WTC11 (cell line): ENCODE data around the gene CHRNB1. TPM values are rescaled to one million over a fixed set of nuclear protein-coding genes. Genes with fewer than 3 reads are reported as not detected.

Experiments used
- ATAC-seq: fragments of 200-7000 bp; cut with Tn5 transposase; 2 replicates; pipeline ENCODE4 v1.10.0; 2021; ENCODE audit warnings: mild to moderate bottlenecking, moderate library complexity
- CTCF ChIA-PET: fragments of 300-600 bp; sonication (Branson Sonifier 250); formaldehyde crosslinking; loops from one replicate; lab custom pipeline; 2021; ENCODE audit warnings: antibody characterized with exemption; lab: Charles Lee
- POLR2A ChIA-PET: fragments of 350-600 bp; sonication (Branson Sonifier 250); formaldehyde crosslinking; loops from one replicate; lab custom pipeline; 2021; ENCODE audit warnings: antibody characterized with exemption; lab: Charles Lee
- DNase-seq: peaks from one replicate; pipeline ENCODE4 v3.0.0; 2021; ENCODE audit warnings: low spot score
- H3K27ac Mint-ChIP-seq: 2 replicates; pipeline ENCODE4 v1.8.0; 2021; ENCODE audit warnings: mixed read lengths
- H3K27me3 Mint-ChIP-seq: 2 replicates; pipeline ENCODE4 v1.8.0; 2021; ENCODE audit warnings: low read depth, mild to moderate bottlenecking, moderate library complexity, mixed read lengths
- H3K36me3 Mint-ChIP-seq: 2 replicates; pipeline ENCODE4 v1.8.0; 2021; ENCODE audit warnings: mixed read lengths
- H3K4me1 Mint-ChIP-seq: 2 replicates; pipeline ENCODE4 v1.8.0; 2022; ENCODE audit warnings: mixed read lengths
- H3K4me3 Mint-ChIP-seq: 2 replicates; pipeline ENCODE4 v1.8.0; 2021; ENCODE audit warnings: mild to moderate bottlenecking, moderate library complexity, mixed read lengths
- H3K9me3 Mint-ChIP-seq: 2 replicates; pipeline ENCODE4 v1.8.0; 2021; ENCODE audit warnings: mixed read lengths
- AFF4 ChIP-seq: sonication (generic); formaldehyde crosslinking; IDR thresholded peaks from 2 replicates; pipeline ENCODE4 v1.8.1; 2023; ENCODE audit warnings: mild to moderate bottlenecking, missing genetic modification reagents, borderline replicate concordance
- E2F5 ChIP-seq: sonication (generic); formaldehyde crosslinking; IDR thresholded peaks from 2 replicates; pipeline ENCODE4 v1.8.1; 2022; ENCODE audit warnings: mild to moderate bottlenecking, moderate library complexity, missing genetic modification reagents
- HMGXB4 ChIP-seq: sonication (generic); formaldehyde crosslinking; IDR thresholded peaks from 2 replicates; pipeline ENCODE4 v1.8.1; 2023; ENCODE audit warnings: mild to moderate bottlenecking, moderate library complexity, missing genetic modification reagents
- MXD4 ChIP-seq: fragments of 250-450 bp; sonication (Bioruptor Pico); IDR thresholded peaks from 2 replicates; pipeline ENCODE4 v1.8.0; 2021; ENCODE audit warnings: mild to moderate bottlenecking, moderate library complexity, borderline replicate concordance
- STAT6 ChIP-seq: sonication (generic); formaldehyde crosslinking; conservative IDR thresholded peaks from 2 replicates; pipeline ENCODE4 v1.8.1; 2023; ENCODE audit warnings: mild to moderate bottlenecking, low read depth, missing genetic modification reagents, moderate library complexity
- TEAD4 ChIP-seq: sonication (generic); formaldehyde crosslinking; IDR thresholded peaks from 2 replicates; pipeline ENCODE4 v1.8.0; 2022; ENCODE audit warnings: mild to moderate bottlenecking, missing genetic modification reagents
- TP53 ChIP-seq: sonication (generic); formaldehyde crosslinking; IDR thresholded peaks from 2 replicates; pipeline ENCODE4 v1.8.1; 2023; ENCODE audit warnings: mild to moderate bottlenecking, missing genetic modification reagents
- ZMAT4 ChIP-seq: fragments of 250-450 bp; sonication (Bioruptor Pico); IDR thresholded peaks from 2 replicates; pipeline ENCODE4 v1.9.0; 2021; ENCODE audit warnings: mild to moderate bottlenecking
- ZNF416 ChIP-seq: fragments of 250-450 bp; sonication (Bioruptor Pico); IDR thresholded peaks from 2 replicates; pipeline ENCODE4 v1.9.0; 2021; ENCODE audit warnings: mild to moderate bottlenecking, inconsistent platforms
- ZNF425 ChIP-seq: fragments of 250-450 bp; sonication (Bioruptor Pico); conservative IDR thresholded peaks from 2 replicates; pipeline ENCODE4 v1.9.0; 2021; ENCODE audit warnings: mild to moderate bottlenecking
- ZNF512 ChIP-seq: sonication (generic); formaldehyde crosslinking; IDR thresholded peaks from 2 replicates; pipeline ENCODE4 v1.8.1; 2022; ENCODE audit warnings: missing genetic modification reagents, borderline replicate concordance
- ZSCAN18 ChIP-seq: fragments of 250-450 bp; sonication (Bioruptor Pico); IDR thresholded peaks from 2 replicates; pipeline ENCODE4 v2.1.2; 2022; ENCODE audit warnings: mild to moderate bottlenecking, moderate library complexity
- total RNA-seq: library from RNA; stranded (reverse); gene quantifications from 3 replicates; pipeline ENCODE4 v1.2.3, GENCODE V29; 2021

Gene CHRNB1
- total RNA-seq, 1 experiment from 2014 or later: 16.0 TPM

GRCh38 chr17:7415784-7416183 lies 29.1 kb upstream of the CHRNB1 start:
- no peak overlapping the region for H3K4me3 Mint-ChIP-seq
- H3K36me3 Mint-ChIP-seq: peaks cover 18% of the 10 kb centered on the region; the same call in 1 of the 2 replicates
- H3K4me1 Mint-ChIP-seq: peaks cover 24% of the 10 kb centered on the region
- DNase-seq: no peak
- no peak overlapping the region for H3K27ac Mint-ChIP-seq
- TF ChIP-seq TP53 (CRISPR knock-in tag) (no peak), ZMAT4 (no peak), ZSCAN18 (CRISPR knock-in tag) (no peak), AFF4 (CRISPR knock-in tag) (no peak), ZNF512 (CRISPR knock-in tag) (no peak), TEAD4 (CRISPR knock-in tag) (no peak), ZNF425 (CRISPR knock-in tag) (no peak), MXD4 (CRISPR knock-in tag) (no peak), STAT6 (CRISPR knock-in tag) (no peak), HMGXB4 (no peak), ZNF416 (CRISPR knock-in tag) (no peak), E2F5 (CRISPR knock-in tag) (no peak)
- TF ChIP-seq, all 79 proteins: peak for 0
- ChIA-PET CTCF (no interaction called here), POLR2A (no interaction called here)
- Mint-ChIP-seq H3K9me3 (no peaks in the 10 kb centered on the region), H3K27me3 (no peaks in the 10 kb centered on the region)
- no peak for ATAC-seq
